Activated CD8-positive, alpha-beta memory T cell treated with anti-CD3 and anti-CD28 coated beads for 48 hours (primary cell): Measurements from ENCODE around the gene CCDC38.
"Not testable (repeated sequence)": the region's sequence is repeated elsewhere in the genome, so short reads cannot be mapped to it uniquely, and the experiment has no call there.

ENCODE experiments used
- DNase-seq, 3 experiments: peaks; one replicate each; pipeline ENCODE4 v3.0.0-alpha.2; 2020; ENCODE audit warnings: low read depth in 2 of 3, low spot score in 2 of 3

Gene CCDC38

GRCh38 chr12:95942524-95943329 is at the start of gene CCDC38:
Gene CCDC38 (minus strand): TSS chr12:95942614. CDS start chr12:95936509, 6,105 bp downstream.
- peak; percentile 62 to 68 (median 66) for DNase-seq

DNA sequence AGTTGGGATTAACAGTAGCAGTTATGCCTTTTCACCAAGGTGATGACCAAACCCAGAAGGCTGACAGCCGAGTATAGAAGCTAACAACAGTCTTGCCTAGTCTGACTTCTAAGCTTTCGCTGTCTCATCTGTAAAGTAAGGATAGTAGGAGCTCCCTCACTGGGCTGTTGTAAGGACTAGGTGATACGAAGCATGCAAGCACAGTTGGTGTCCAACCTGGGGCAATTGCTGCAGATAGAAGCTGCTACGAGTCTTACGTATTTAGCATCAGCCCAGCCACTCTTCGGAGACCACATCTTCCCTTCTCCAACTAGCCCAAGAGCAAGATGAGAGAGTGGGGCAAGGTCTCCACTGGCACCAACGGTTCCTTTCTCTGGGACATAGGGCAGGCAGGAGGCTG is 47.7 kb upstream of the CCDC38 start:
- DNase-seq = no peak

DNA sequence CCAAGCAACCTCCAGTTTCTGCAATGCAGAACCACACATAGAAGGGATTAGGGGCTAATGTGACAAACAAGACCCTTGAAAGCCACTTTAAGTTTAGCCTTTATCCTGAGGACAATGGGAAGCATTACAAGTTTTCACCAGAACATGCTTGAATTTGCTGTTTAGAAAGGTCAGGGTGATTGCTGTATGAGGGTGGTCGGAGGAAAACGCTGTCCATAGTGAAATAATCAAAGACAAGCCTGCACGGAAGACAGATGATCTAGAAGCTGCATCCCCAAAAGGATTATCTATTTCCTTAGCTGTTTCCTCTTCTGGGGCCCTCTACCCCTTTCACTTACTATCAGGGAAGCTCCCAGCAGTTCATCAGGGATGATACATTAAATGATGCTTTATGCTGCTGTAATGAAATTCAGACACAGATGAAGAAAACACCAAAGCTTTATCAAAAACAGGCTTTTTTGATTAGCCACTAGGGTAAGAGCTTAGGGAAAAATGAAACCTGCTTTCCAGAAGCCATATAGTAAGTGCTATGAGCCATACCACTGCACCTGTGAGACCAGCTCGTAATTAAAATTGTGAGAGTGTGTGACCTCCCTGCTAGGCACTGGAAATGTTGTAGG is 47.2 kb upstream of the CCDC38 start:
- no peak for DNase-seq

- no peak for DNase-seq
Observed at GRCh38 chr12:95988506-95989275, 46.3 kb upstream of the CCDC38 start.

DNA sequence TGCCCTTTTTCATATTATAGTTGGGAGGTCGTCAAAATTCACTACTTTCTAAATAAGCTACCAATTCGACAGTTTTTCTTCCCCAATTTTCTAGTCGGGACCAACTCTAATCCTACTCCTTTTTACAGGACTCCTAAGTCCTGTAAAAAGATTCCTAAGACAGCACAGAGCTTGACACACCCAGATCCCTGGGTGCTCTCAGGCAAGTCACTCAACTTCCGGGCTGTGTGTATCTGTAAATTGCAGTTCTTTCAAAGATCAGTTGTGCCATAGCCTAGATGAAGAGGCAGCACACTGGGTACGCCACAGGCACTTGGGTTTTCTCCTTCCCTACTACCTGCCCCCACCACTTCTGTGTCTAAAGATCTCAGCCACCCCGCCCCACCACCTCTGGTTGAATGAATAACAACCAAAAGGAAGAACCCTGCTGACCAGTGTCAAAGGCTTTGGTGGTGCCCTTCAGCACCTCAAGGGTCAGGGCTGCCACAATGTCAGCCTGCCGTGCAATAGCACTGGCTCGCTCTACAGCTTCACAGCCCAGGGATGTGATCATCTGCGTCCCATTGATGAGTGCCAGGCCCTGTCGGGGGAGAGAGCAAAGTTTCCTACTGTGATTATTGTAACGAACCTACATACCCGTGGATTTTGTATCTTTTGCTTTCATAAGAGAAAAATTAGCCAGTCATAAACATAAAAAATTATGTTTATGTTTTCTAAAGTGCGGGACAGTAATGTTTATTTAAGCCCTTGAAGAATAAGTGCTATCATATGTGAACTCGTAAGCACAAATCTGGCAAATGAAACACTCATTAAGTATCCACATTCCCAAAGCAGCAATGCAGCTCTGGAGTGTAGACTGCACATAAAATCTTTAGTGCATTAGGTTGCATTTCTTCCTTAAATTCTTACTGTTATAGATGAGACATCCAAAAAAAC is 44.5 kb upstream of the CCDC38 start:
- no peak for DNase-seq

DNA sequence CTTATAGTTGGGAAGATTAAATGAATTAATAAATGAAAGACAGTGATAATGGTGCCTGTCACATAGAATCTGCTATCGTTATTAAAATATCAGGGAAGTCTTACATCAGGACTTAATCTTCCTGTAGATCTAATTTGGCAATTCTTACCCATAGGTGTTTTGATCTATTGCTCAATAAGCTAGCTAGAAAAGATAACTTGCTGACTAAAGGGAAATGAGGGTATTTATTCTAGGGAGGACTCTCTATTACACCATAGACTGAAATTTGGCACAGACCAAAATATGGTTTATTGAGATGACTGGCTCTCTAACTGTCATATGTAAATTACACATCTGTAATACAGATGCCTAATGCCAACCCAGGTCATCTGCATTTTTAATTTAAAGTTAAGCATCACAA is 42.3 kb upstream of the CCDC38 start:
- no peak for DNase-seq

- no peak for DNase-seq
Observed at GRCh38 chr12:95982602-95983001, 40.2 kb upstream of the CCDC38 start.

DNA sequence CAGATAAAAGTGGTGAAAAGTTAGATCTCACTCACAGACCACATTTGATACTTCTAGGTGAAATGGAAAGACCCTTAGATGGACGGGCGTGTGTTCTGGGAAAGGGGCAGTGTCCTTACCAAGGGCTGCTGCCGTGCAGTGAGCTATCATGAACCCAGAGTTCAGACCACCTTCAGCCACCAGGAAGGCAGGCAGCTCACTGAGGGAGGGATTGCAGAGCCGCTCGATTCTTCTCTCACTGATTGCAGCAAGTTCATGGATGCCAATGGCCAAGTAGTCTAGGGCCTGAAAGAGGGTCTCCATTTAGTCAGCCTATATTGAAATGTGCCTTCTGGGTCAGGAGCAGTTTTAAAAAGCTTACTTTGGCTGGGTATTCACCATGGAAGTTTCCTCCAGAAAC is 38.0 kb upstream of the CCDC38 start:
- no peak for DNase-seq

- DNase-seq = no peak
Observed at GRCh38 chr12:95978774-95979173, 36.4 kb upstream of the CCDC38 start.

GRCh38 chr12:95978351-95978750 is 35.9 kb upstream of the CCDC38 start:
- no peak for DNase-seq

- no peak for DNase-seq
Observed at GRCh38 chr12:95977764-95978305, 35.4 kb upstream of the CCDC38 start.

- no peak for DNase-seq
Observed at GRCh38 chr12:95976416-95976832, 34.0 kb upstream of the CCDC38 start.

DNA sequence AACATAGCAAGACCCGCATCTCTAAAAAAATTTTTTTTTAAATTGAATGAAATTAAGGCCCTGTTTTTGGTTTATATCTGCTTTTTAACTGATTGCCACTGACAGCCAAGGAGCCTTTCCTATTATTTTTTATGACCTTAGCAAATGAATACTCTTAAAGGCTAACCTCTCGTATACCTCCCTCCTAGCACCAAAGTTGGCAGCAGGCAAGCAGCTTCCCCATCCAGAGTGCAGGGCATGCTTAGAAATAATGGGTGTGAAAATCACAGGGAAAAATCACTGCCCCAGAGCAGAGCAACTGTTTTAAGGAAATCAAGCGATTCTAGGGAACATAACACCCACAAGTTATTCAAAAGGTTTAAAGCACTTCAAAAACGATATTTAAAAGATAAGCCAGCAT is 33.1 kb upstream of the CCDC38 start:
- no peak for DNase-seq

GRCh38 chr12:95974358-95974757 is 31.9 kb upstream of the CCDC38 start:
- DNase-seq = no peak

DNA sequence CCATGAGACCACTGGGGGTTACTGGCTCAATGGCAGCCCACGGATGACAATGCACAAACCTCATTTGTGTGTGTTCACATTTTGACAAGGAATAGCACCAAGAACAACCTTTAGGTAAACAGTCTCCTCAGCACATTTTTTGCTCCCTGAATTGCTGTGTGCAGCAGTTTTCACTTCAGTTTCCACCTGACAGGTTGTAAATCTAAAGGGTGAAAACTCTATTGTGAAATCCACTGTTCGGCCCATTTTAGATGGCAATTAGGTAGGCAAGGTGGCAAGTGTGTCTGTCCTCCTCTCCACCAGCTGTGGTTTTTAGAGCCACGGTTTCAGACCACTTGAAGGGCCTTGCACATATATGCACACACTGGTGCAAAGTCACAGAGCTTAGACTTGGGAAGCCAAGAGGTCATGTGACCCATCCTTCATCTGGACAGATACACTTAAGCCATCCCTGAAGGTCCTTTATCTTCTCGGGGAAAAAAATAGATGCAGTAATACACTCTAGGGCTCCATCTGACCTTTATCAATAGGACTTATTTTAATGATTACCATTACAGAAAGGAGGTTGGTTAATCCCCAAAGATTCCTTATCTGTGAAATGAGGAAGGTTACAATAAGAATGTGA is 30.5 kb upstream of the CCDC38 start:
- DNase-seq = no peak

- DNase-seq = no peak
Observed at GRCh38 chr12:95970905-95971304, 28.5 kb upstream of the CCDC38 start.

- not testable (repeated sequence) for DNase-seq
Observed at GRCh38 chr12:95969116-95969515, 26.7 kb upstream of the CCDC38 start.

- DNase-seq = no peak
Observed at GRCh38 chr12:95967301-95967700, 24.9 kb upstream of the CCDC38 start.

- DNase-seq = no peak
Observed at GRCh38 chr12:95966287-95966870, 24.0 kb upstream of the CCDC38 start.

DNA sequence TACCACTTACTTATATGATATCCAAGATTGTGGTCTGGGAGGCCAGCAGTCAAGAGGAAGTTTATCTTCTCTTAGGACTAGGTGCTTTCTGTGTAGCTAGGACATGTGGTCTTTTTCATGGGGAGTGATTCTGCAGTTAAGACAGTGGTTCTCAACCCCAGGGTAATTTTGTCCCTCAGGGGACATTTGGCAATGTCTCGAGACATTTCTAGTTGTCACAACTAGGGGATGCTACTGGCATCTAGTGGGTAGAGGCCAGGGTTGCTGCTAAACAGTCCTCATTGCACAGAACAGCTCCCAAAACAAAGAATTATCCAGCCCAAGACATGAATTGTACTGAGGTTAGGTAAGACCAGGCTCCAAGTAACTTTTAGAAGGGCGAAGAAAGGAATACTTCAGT is 20.7 kb upstream of the CCDC38 start:
- no peak for DNase-seq
